ENCODE measurements around the gene TMEM255B.

DNA sequence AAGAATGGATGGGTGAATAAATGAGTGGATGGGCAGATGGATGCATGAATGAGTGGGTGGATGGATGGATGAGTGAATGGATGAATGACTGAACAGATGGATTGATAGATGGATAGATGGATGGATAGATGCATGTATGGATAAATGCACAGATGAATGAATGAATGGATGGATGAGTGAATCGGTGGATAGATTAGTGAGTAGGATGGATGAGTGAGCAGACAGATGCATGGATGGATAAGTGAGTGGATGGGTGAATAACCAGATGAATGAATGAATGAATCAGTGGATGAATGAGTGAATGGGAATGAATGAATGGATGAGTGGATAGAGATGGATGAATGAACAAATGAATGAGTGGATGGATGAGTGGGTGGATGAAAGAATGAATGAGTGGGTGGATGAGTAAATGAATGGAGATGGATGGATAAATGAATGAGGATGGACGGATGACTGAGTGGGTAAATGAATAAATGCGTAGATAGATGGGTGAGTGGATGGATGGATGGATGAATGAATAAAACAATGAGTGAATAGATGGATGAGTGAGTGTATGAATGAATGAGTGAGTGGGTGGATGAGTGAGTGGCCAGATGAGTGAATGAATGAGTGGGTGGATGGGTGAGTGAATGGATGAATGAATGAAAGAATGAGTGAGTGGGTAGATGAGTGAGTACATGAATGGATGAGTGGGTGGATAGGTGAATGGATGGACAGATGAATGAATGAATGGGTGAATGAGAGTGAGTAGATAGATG lies 91.9 kb downstream of the TMEM255B start:
- TF ChIP-seq POLR2A (IDR thresholded peaks at IDR 0.05; ENCODE audit: low read length) (no peak), GATA1 (IDR thresholded peaks at IDR 0.05; ENCODE audit: low read depth, low read length) (no peak)
